Activated gamma-delta T cell (primary cell): ENCODE data around the gene OGDH.
"Not testable (repeated sequence)": the region's sequence is repeated elsewhere in the genome, so short reads cannot be mapped to it uniquely, and the experiment has no call there.

Experiments used
- DNase-seq: peaks from one replicate; lab custom pipeline; 2025; lab: John Stamatoyannopoulos, UW

Gene OGDH

GRCh38 chr7:44707558-44708230, 101.3 kb downstream of the OGDH start:
- no peak for DNase-seq

GRCh38 chr7:44709011-44709915, 102.8 kb downstream of the OGDH start:
- DNase-seq = no peak

GRCh38 chr7:44709945-44710596, 103.6 kb downstream of the OGDH start:
- DNase-seq = no peak

- no peak for DNase-seq
Measured at GRCh38 chr7:44711528-44711927, 105.1 kb downstream of the OGDH start.

- DNase-seq = no peak
Measured at GRCh38 chr7:44712012-44712411, 105.6 kb downstream of the OGDH start.

GRCh38 chr7:44713141-44713540, 106.7 kb downstream of the OGDH start:
- no peak for DNase-seq

- no peak for DNase-seq
Measured at GRCh38 chr7:44713680-44714335, 107.4 kb downstream of the OGDH start.

- DNase-seq = no peak
Measured at GRCh38 chr7:44716205-44716604, 109.8 kb downstream of the OGDH start.

- DNase-seq = no peak
Measured at GRCh38 chr7:44720301-44720700, 113.9 kb downstream of the OGDH start.

- DNase-seq = no peak
Measured at GRCh38 chr7:44724276-44724675, 117.8 kb downstream of the OGDH start.

- DNase-seq = not testable (repeated sequence)
Measured at GRCh38 chr7:44726250-44726649, 119.8 kb downstream of the OGDH start.

- no peak for DNase-seq
Measured at GRCh38 chr7:44727158-44727936, 120.9 kb downstream of the OGDH start.

GRCh38 chr7:44727937-44728262, 121.5 kb downstream of the OGDH start:
- DNase-seq = no peak

- no peak for DNase-seq
Measured at GRCh38 chr7:44729949-44730590, 123.6 kb downstream of the OGDH start.

- DNase-seq = not testable (repeated sequence)
Measured at GRCh38 chr7:44732971-44733370, 126.5 kb downstream of the OGDH start.

GRCh38 chr7:44733708-44734481, 127.5 kb downstream of the OGDH start:
- no peak for DNase-seq

GRCh38 chr7:44735403-44736165, 129.2 kb downstream of the OGDH start:
- DNase-seq = no peak

- no peak for DNase-seq
Measured at GRCh38 chr7:44736896-44737295, 130.5 kb downstream of the OGDH start.

- no peak for DNase-seq
Measured at GRCh38 chr7:44738051-44738723, 131.8 kb downstream of the OGDH start.
